CD4-positive, alpha-beta T cell treated with Interleukin-4 for 1 hour (primary cell): ENCODE results near the gene DPYD.

Source experiments
- DNase-seq, 2 donors: peaks; one replicate each; pipeline ENCODE4 v3.0.0-alpha.2; 2020 to 2022

DPYD gene

GRCh38 chr1:97417661-97418060 lies 503.2 kb downstream of the DPYD start:
- no peak for DNase-seq

DNA sequence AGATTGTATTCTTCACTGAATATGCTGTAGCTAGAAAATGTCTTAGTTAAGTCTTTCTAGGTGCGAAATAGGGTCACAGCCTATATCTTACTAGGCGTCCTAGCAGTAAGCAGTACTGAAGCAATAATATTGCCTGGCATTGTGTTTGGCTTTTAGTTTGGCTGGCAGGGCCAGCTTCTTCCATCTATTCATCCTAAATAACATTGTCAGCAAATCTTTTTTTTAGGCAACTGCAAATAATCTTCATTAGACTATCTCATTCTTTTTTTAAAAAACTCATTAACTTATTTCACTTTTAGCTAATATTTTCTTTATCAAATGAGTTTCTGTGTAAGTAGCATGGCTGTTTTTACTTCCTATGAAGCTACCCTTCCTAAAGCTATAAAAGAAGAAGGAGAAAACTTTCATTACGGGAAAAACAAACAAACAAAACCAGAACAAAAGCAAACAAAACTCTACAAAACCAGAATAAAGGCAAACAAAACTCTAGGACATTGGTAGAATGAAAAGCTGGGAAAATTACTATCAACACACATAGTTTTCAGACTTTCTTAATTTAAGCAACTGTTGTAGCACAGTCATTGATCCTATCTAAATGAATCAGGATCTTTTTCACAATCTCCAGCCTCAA lies 506.0 kb downstream of the DPYD start:
- no peak for DNase-seq

GRCh38 chr1:97412737-97413136 lies 508.1 kb downstream of the DPYD start:
- DNase-seq = no peak

GRCh38 chr1:97412166-97412565 lies 508.7 kb downstream of the DPYD start:
- no peak for DNase-seq

GRCh38 chr1:97396463-97396862 lies 524.4 kb downstream of the DPYD start:
- no peak for DNase-seq

DNA sequence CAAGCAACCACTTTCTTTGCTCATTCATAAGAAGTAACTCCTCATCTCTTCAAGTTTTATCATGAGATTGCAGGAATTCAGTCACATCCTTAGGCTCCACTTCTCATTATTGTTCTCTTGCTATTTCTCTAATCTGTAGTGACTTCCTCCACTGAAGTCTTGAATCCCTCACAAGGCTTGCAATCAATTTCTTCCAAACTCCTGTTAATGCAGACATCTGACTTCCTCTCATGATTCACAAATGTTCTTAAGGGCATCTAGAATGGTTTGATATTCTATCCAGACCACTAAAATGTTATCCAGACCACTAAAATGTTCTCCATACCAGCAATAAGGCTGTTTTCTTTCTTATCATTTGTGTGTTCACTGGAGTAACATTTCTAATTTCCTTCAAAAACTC lies 528.1 kb downstream of the DPYD start:
- DNase-seq = no peak

DNA sequence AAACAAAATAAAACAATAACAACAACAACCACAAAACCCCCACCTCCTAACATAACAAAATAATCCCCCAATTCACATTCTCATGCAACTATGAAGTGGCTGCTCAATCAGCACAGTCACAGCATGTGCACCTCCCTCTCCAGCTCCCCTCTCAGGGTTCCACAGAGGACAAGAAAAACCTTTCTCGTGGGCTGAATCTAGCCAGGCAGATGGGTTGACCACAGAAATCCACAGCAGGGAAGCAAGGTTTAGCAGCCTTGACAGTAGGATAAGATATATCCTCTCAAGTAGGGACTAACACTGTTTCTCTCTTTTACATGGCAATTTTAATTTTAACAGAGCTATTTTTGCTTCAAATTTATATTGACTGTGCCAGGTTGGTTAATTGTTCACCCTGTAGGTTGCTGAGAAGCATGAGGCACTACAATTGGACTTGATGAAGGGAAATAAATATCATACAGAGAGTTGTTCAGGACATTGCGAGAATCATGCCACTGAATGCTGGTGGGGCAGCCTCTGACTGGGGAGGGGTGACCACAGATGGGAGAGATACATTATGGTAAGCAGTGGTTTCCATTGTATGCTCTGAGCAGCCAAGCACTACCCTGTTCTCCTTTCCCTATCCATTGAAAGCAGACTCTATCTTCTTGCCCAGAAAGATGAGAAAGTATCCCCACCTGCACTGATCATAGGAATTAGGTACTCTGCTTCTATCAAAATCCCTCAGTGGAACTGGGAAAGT lies 535.1 kb downstream of the DPYD start:
- DNase-seq = no peak

GRCh38 chr1:97384294-97384968 lies 536.4 kb downstream of the DPYD start:
- DNase-seq = no peak

DNA sequence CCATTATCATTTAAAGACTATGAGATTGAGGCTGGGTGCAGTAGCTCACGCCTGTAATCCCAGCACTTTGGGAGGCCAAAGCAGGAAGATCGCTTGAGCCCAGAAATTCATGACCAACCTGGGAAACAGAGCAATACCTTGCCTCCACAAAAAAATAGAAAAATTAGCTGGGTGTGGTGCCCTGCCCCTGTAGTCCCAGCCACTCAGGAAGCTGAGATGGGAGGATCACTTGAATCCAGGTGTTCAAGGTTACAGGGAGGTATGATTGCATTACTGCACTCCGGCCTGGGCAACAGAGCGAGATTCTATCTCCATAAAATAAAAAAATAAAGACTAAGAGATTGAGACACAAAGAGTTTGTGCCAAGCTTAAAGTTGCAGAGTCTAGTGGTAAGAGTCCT lies 537.0 kb downstream of the DPYD start:
- DNase-seq = no peak

GRCh38 chr1:97382206-97382605 lies 538.6 kb downstream of the DPYD start:
- DNase-seq = no peak

DNA sequence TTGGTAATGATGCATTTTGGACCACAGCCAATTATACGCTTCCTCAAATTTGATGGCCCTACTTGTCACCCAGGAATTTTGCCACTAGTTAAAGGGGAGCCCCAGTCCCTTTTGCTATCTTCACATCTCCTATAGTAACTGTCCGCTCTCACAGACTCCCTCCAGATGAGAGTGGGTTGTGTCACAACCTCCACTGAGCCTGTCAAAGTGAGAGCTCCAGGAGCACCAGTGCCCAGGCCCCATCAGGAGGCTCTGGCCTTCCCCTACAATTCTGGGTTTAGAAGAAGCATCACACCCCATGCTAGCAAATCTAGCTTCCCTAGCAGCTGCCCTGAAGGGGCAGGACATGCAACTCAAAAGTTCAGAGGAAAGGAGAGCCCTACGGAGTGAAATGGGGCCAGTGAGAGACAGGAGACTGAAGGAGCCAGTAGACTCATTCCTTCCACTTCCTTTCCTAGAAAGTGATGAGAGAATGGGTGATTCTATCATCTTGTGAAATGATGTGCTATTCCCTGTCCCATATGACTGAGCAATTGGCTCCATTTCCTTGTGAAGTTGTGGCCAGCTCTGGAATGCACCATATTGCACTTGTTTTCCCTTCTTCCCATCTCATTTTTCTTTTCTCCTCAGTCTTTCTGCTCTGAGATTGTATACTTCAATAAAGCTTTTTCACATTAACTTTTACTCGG lies 541.3 kb downstream of the DPYD start:
- DNase-seq = no peak

DNA sequence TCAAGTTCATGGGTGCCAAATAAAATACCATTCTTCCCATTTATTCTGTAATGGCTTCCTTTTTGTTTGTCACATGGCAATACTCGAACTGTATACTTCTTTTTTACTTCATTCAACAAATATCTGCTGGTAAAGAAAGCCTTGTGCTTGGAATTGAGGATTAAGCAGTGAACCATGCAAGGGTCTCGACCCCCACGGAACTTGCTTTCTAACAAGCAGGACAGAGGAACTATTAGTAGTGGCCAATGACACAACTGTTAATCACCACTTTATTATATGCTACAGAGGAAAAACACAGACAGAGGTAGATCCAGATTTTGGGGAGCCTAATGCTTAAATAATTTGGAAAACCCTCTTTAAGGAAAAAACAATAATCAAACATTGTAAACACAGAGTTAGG lies 542.2 kb downstream of the DPYD start:
- no peak for DNase-seq

GRCh38 chr1:97377432-97378034 lies 543.3 kb downstream of the DPYD start:
- DNase-seq = no peak

- no peak for DNase-seq
Measured at GRCh38 chr1:97373000-97373399, 547.8 kb downstream of the DPYD start.

DNA sequence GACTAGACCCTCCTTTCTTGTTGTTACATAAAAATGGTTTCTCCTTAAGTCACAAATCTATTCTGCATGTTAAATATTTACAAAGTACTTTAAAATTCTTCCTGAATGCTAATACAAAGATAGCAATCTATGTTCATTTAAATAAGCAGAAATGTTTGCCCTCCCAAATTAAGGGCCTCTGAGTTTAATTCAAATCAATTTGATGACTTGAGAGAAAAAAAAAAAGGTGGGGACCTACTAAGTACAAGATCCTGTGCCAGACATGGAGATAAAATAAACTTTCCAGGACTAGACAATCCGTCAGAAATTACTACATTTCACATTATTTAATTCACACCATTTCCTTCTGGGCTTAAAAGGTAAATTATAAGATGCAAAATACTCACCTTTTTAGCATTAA lies 548.3 kb downstream of the DPYD start:
- no peak for DNase-seq

- DNase-seq = no peak
Measured at GRCh38 chr1:97368296-97368695, 552.5 kb downstream of the DPYD start.

- DNase-seq = no peak
Measured at GRCh38 chr1:97366984-97367383, 553.9 kb downstream of the DPYD start.

GRCh38 chr1:97365026-97365425 lies 555.8 kb downstream of the DPYD start:
- no peak for DNase-seq

- no peak for DNase-seq
Measured at GRCh38 chr1:97364086-97364485, 556.7 kb downstream of the DPYD start.

DNA sequence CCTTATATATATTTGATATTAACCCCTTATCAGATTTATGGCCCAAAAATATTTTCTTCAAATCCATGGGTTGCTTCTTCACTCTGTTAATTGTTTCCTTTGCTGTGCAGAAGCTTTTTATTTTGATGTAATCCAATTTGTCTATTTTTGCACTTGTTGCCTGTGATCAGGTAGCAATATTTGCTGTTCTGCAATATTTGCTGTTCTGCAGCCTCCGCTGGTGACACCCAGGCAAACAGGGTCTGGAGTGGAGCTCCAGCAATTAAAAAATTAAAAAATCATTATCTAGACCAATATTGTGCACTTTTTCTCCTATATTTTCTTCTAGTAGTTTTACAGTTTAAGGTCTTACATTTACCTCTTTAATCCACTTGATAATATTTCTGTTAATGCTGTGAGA lies 564.5 kb downstream of the DPYD start:
- DNase-seq = no peak

DNA sequence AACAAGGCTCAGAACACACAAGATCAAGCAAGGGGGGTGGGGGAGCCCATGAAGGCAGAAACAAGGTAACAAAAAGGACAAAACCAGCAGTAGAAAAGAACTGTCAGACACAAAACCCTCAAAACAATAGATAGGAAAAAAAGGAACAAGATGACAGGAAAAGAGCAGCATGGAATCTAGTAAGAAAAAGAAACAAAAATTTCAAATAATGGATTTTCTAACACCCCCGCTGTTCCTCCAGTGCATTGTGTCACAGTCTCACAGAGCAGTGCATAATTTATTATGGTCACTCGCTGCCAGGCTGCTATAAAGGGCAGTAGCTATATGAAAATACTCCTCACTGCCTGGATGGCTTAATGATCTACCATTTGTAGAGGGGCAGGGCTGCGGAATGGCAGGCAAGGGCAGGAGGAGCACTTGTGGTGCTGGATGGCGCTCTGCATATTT lies 567.9 kb downstream of the DPYD start:
- DNase-seq = no peak

DNA sequence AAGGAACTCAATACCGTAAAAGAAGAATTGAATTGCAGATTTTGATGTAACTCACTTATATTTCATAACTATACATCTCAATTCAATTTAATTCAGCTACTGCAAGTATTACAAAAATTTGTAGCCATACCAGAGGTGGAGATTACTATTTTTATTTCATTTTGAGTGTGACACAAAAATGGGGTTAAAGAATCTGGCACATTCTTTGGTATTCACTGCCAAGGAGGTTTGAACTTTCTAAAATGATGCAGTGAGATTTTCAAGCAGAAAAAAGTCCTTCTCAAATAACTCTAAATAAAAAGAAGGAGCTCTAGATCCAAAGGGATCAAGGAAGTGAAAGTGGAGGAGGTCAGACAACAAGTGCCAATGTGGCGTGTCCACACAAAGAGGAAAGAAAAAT lies 569.0 kb downstream of the DPYD start:
- no peak for DNase-seq

DNA sequence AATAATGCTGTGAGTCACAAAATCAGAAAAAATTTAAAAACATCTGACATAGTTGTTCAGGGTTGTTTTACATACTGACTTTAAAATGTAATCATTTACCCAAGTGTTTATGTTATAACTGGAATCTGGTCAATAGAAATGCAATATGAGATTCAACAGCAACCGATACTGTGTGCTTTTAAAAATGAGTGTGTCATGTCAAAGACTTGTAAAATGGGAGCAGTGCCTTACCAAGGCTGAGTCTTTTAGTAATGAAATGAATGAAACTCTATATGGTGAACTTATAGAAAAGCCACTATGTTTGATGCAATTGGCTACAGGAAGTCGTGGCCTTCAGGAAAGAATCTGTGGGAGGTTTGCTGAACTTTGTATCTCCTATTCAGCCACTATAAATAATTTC lies 570.2 kb downstream of the DPYD start:
- no peak for DNase-seq
